Measurements from ENCODE around the gene HTT-AS. TPM values are rescaled to one million over a fixed set of nuclear protein-coding genes. Genes with fewer than 3 reads are reported as not detected.
"Not testable (repeated sequence)": the region's sequence is repeated elsewhere in the genome, so short reads cannot be mapped to it uniquely, and the experiment has no call there.

HTT-AS gene
- under 1 TPM in 2 of 12 donors, not detected in 10; 0.42 to 0.54 TPM for polyA plus RNA-seq (ENCODE audit: insufficient read length in 12 of 12)
- long read RNA-seq, donor 1 = 0 reads
- long read RNA-seq, donor 2 = 0 reads
- long read RNA-seq, donor 3 = 0 reads
- long read RNA-seq, donor 4 = 0 reads
- long read RNA-seq, donor 5 = 0 reads
- long read RNA-seq, donor 6 = 0 reads
- long read RNA-seq, donor 7 = 0 reads
- long read RNA-seq, donor 8 = 0 reads
- long read RNA-seq, donor 9 = 0 reads
- long read RNA-seq, donor 10 = 0 reads
- long read RNA-seq, donor 11 = 0 reads

GRCh38 chr4:3074078-3074845 is at the start of gene HTT-AS, which contains the start of gene HTT:
Gene HTT-AS (minus strand): TSS chr4:3074538.
Gene HTT (plus strand): TSS chr4:3074681. CDS start chr4:3074826, 145 bp downstream.
- DNase-seq = peak; percentile 93

- DNase-seq = no peak
Observed at GRCh38 chr4:3123181-3123671, 48.9 kb upstream of the HTT-AS start.

- no peak for DNase-seq
Observed at GRCh38 chr4:3122081-3122563, 47.8 kb upstream of the HTT-AS start.

DNA sequence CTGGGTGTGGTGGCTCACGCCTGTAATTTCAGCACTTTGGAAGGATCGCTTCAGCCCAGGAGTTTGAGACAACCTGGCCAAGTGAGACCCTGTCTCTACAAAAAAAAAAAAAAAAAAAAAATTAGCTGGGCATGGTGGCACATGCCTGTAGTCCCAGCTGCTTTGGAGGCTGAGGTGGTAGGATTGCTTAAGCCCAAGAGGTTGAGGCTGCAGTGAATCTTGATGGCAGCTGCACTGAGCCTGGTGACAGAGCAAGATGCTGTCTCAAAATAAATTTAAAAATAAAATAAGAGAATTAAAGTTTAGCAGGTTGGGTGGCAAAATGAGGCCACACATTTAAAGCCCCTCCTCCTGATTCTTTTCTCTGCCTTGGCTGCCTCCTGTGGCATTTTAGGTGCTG is 47.3 kb upstream of the HTT-AS start:
- no peak for DNase-seq

- DNase-seq = no peak
Observed at GRCh38 chr4:3121110-3121509, 46.8 kb upstream of the HTT-AS start.

- no peak for DNase-seq
Observed at GRCh38 chr4:3119464-3119863, 45.1 kb upstream of the HTT-AS start.

- no peak for DNase-seq
Observed at GRCh38 chr4:3118312-3118711, 44.0 kb upstream of the HTT-AS start.

DNA sequence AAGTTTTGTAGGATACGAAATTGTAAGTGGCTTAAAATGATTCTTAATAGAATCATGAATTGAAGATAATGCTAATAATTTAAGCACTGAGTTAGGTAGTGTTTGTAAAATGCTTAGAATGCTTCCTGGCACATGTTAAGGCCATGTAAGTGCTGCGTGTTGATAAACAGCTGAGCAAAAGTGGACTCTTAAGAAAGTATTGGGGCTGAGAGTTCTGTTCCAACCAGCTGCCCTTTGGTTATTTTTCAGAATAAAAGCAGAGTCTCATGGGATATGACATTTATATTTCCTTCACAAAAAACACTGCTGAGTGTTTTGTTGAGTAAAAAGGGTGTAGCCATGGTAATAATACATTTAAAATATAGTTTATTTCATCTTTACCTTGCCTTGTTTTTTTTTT is 42.6 kb upstream of the HTT-AS start:
- DNase-seq = no peak

GRCh38 chr4:3115637-3116270 is 41.4 kb upstream of the HTT-AS start:
- no peak for DNase-seq

DNA sequence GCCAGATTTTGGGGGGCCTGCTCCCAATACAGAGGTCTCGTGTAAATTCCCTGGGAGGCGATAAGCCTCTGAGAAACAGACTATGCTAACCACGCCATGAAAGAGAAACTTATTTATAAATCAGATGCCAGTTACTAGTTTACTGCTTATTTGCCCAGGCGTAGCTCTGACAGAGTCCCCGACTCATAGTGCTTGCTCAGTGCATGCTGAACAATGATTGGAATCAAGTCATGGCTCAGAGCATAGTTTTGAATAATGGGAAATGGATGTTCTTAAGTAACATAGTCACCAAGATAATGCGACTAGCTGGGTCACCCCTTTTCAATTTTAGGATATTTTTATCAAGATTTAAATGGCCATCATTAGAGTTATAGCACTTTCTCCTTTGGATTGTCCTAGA is 40.0 kb upstream of the HTT-AS start:
- DNase-seq = no peak

DNA sequence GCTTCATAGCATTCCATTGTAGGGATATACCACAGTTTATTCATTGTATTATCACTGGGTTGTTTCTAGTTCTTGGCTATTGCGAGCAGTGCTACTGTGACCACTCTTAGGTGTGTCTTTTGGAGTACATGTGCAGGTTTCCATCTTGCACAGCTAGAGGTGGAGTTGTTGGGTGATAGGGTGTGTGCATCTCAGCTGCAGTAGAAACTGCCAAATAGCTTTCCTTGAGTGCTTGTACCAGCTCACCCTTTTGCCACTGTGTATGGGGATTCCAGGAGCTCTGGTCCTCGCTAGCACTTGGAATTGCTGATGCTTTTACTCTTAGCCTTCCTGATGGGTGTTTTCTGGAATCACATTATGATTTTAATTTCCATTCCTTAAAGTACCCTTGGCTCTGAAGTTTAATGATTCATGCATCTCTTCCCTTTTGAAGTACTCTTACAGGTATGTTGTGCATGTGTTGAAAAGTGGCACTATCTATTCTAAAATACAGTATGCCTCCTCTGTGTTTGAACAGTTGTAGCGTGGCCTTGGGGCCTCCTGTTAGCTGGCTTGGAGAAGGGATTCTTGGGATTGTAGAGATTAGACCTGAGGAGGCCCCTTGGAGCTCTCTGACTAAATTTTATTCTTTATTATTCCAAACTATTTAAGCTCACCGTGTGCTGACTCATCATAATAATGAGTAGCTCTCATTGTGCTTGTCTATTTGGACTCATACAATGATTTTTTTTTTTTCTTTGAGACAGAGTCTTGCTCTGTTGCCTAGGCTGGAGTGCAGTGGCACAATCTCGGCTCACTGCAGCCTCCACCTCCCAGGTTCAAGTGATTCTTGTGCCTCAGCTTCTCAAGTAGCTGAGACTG is 38.5 kb upstream of the HTT-AS start:
- DNase-seq = no peak

DNA sequence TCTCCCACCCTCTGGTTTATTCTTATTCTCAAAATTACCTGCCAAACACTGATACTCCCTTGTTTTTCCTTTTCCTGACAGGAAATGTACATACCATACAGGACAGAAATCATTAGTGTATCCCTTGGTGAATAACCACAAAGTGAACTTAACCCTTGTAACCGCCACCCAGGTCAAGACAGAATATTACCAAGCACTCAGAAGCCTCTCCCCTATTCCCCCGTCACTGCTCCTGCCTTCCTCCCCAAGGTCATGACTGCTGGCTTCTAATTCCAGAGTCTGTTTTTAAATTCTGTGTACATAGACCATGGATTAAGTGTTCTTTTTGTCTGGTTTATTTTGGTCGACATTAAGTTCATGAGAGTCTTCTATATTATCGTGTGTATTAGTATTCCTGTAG is 37.9 kb upstream of the HTT-AS start:
- no peak for DNase-seq

- DNase-seq = no peak
Observed at GRCh38 chr4:3111461-3111860, 37.1 kb upstream of the HTT-AS start.

DNA sequence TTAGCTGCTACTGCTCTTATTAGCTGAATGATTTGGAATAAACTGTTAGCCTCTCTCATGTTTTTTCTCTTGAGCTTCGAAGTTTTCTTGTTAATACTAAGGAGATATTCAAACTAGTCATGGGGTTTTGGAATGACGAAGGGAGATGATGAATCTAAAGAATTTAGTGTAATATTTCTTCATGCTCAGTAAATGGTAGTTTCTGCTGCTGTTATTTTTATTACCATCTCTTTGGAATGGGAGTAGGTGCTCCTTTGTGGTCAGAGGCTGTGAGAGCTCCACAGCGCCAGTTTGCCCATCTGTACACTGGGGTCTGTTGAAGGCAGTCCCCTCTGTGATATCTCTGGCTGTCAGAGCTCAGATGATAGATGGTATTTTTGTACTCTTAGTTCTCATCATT is 33.9 kb upstream of the HTT-AS start:
- DNase-seq = no peak

DNA sequence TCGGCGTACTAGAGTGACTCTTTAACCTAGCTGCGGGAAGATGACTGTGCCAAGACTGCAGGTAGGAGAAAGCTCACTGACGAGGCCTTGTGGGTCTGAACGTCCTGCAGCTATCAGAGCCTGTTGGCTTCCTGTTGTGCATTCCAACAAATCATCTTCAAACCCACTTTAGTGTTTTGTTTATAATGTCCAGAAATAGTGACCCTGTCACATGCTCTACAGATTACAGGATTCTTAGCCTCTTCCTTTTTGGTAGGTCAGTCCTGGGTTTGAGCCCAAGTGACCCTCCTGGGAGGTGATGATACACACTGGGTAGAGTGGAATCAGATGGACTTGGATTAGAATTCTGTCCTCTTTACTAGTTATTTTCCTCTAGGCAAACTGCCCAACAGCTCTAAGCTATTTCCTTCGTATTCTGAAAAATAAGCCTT is 33.4 kb upstream of the HTT-AS start:
- DNase-seq = no peak

DNA sequence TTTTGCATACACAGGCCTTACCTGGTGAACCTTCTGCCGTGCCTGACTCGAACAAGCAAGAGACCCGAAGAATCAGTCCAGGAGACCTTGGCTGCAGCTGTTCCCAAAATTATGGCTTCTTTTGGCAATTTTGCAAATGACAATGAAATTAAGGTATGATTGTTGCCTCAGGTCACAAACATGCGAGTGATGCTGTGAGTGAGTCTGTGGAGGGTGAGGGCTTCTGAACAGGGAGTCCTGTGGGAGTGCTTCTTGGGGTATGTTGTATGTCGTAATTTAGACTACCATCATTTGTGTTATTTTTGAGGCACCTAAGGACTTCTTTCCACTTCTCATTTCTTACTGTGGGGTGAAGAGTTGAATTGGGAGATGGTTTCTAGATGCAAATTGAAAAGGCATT is 32.9 kb upstream of the HTT-AS start:
- no peak for DNase-seq

- DNase-seq = peak; percentile 66
Observed at GRCh38 chr4:3106339-3107186, 32.2 kb upstream of the HTT-AS start.

- no peak for DNase-seq
Observed at GRCh38 chr4:3098346-3098745, 24.0 kb upstream of the HTT-AS start.

- DNase-seq = no peak
Observed at GRCh38 chr4:3096202-3096601, 21.9 kb upstream of the HTT-AS start.

GRCh38 chr4:3094701-3095100 is 20.4 kb upstream of the HTT-AS start:
- DNase-seq = not testable (repeated sequence)

DNA sequence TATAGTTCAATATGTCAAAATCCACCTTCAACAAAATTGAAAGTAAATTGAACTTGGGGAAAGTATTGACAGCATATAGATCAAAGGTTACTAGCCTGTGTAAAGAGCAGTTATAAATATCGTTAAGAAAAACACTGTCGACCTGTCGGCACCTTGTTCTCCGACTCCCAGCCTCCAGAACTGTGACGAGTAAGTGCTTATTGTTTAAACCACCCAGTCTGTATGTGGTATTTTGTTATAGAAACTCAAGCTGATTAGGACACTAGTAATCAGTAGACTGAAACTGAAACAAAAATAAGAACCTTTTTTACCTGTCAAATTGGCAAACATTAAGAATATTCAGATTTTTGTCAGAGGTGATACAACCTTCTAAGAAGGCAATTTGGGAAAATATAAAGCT is 17.1 kb upstream of the HTT-AS start:
- DNase-seq = no peak

All from muscle of arm (tissue), 14 donors.